Left lung (tissue), 10 donors: ENCODE measurements around the gene CHST14. TPM values are rescaled to one million over a fixed set of nuclear protein-coding genes. Genes with fewer than 3 reads are reported as not detected.

Experiments used
- ATAC-seq: fragments of 200-7000 bp; cut with Tn5 transposase; one replicate; pipeline ENCODE4 v1.9.1; 2020; ENCODE audit warnings: moderate library complexity
- DNase-seq, 4 donors: peaks; one replicate each; pipeline ENCODE4 v3.0.0-alpha.2; 2013 to 2020
- H3K27ac ChIP-seq, 2 donors: fragments of 200-600 bp; sonication (generic) in 1 of 2; one replicate each; pipeline versions ENCODE4 v1.5.0 to v1.8.0; 2020 to 2021
- H3K27me3 ChIP-seq, 2 donors: fragments of 200-600 bp; sonication (generic) in 1 of 2; one replicate each; pipeline versions ENCODE4 v1.5.0 to v1.8.0; 2020 to 2021
- H3K36me3 ChIP-seq, 2 donors: fragments of 200-600 bp; sonication (generic) in 1 of 2; one replicate each; pipeline versions ENCODE4 v1.5.0 to v1.8.0; 2020 to 2021
- H3K4me1 ChIP-seq, 2 donors: fragments of 200-600 bp; one replicate each; pipeline ENCODE4 v1.8.0; 2021
- H3K4me3 ChIP-seq, 2 donors: fragments of 200-600 bp; sonication (generic) in 1 of 2; one replicate each; pipeline versions ENCODE4 v1.5.0 to v1.8.0; 2020 to 2021; ENCODE audit warnings: mild to moderate bottlenecking in 1 of 2
- H3K9me3 ChIP-seq, 2 donors: fragments of 200-600 bp; sonication (generic) in 1 of 2; one replicate each; pipeline versions ENCODE4 v1.5.0 to v1.8.0; 2020 to 2021
- intact Hi-C, 2 donors: fragments of 100-400 bp; cut with DNase I; formaldehyde crosslinking; loops; one replicate each; pipeline versions ENCODE4 v1.11.2 to v1.14.2; 2022
- polyA plus RNA-seq, 6 donors: library from polyadenylated mRNA; unstranded; fragments of 120-200 nt; gene quantifications; one replicate each; pipeline ENCODE4 v1.2.1, GENCODE V29; 2013; ENCODE audit not compliant: insufficient read length in 6 of 6
- total RNA-seq, 2 donors: library from RNA; stranded (reverse); fragmentation: NEBNext Ultra II Directional; extraction: Animal tissue kit (Norgen Biotek cat#: 25700); gene quantifications; one replicate each; pipeline ENCODE4 v1.2.1, GENCODE V29; 2021
- TF ChIP-seq, protein P1 (sequence below), 2 donors: fragments of 200-600 bp; sonication (generic) in 1 of 2; IDR thresholded peaks; one replicate each; pipeline versions ENCODE4 v1.5.0 to v1.8.0; 2021; ENCODE audit warnings: antibody characterized with exemption in 2 of 2
- donor health status: DM: no; HTN: yes; CAD: no.
- donor health status: DM: no; HTN: no; CAD: no.

The CHST14 gene
- total and polyA plus RNA-seq, 8 donors = 15.1 to 44.1 (median 37.4) TPM

DNA sequence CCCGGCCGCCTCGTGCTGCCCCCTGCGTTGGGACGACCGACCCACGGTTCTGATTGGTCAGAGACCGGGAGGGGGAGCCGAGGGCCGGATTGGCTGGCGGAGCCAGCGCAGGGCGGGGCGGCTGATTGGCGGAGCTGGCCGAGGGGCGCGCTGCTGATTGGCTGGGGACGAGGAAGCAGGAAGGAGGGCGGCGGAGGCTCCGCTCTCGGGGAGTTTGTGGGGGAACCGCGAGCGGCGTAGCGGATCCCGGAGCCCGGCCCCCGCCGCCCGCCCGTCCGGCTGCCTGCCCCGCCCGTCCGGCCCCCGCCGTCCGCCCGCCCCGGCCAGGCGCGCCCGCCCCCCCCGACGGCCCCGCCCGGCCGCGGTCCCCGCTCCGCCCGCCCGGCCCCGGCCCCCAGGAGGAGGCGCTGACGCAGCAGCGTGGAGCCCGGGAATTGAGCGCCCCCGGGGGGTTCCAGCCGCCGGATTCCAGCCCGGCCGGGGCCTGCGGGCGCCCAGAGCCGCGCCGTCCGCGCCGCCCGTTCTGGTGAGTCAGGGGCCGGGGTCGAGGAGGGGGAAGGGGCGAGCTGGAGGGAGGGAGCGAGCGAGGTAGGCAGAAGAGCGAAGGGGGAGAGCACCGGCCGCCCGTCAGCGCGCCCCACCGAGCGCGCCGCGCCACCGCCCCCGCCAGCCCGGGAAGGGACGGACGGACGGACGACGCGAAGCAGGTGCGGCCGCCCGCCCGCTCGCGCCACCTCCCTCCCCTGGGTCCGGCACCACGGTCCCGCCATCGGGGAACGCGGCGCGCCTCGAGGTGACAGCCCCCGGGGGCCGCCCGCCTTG is 29.8 kb upstream of the CHST14 start, which contains the start of gene BAHD1:
Gene BAHD1 (plus strand): TSS at position 211 of the 822 bp plus-strand sequence. CDS start 17,512 bp downstream, outside the sequence.
- Histone ChIP-seq H3K9me3 (no peaks in the 10 kb centered on the region), H3K27me3 (peaks cover 19 to 57% of the 10 kb centered on the region in 2 donors), H3K27ac (peak within 1 kb of the TSS; percentile 53 to 73), H3K4me3 (peak within 1 kb of the TSS; percentile 80 to 91), H3K36me3 (no peaks in the 10 kb centered on the region), H3K4me1 (peaks cover 23 to 58% of the 10 kb centered on the region in 2 donors)
- TF ChIP-seq, protein P1, sequence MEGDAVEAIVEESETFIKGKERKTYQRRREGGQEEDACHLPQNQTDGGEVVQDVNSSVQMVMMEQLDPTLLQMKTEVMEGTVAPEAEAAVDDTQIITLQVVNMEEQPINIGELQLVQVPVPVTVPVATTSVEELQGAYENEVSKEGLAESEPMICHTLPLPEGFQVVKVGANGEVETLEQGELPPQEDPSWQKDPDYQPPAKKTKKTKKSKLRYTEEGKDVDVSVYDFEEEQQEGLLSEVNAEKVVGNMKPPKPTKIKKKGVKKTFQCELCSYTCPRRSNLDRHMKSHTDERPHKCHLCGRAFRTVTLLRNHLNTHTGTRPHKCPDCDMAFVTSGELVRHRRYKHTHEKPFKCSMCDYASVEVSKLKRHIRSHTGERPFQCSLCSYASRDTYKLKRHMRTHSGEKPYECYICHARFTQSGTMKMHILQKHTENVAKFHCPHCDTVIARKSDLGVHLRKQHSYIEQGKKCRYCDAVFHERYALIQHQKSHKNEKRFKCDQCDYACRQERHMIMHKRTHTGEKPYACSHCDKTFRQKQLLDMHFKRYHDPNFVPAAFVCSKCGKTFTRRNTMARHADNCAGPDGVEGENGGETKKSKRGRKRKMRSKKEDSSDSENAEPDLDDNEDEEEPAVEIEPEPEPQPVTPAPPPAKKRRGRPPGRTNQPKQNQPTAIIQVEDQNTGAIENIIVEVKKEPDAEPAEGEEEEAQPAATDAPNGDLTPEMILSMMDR (IDR thresholded peaks at IDR 0.05) = peak in 1 of 2 donors; percentile 13
- intact Hi-C loops = no loop called here
- peak; percentile 84 for ATAC-seq
- peak; percentile 87 to 98 (median 96) for DNase-seq

DNA sequence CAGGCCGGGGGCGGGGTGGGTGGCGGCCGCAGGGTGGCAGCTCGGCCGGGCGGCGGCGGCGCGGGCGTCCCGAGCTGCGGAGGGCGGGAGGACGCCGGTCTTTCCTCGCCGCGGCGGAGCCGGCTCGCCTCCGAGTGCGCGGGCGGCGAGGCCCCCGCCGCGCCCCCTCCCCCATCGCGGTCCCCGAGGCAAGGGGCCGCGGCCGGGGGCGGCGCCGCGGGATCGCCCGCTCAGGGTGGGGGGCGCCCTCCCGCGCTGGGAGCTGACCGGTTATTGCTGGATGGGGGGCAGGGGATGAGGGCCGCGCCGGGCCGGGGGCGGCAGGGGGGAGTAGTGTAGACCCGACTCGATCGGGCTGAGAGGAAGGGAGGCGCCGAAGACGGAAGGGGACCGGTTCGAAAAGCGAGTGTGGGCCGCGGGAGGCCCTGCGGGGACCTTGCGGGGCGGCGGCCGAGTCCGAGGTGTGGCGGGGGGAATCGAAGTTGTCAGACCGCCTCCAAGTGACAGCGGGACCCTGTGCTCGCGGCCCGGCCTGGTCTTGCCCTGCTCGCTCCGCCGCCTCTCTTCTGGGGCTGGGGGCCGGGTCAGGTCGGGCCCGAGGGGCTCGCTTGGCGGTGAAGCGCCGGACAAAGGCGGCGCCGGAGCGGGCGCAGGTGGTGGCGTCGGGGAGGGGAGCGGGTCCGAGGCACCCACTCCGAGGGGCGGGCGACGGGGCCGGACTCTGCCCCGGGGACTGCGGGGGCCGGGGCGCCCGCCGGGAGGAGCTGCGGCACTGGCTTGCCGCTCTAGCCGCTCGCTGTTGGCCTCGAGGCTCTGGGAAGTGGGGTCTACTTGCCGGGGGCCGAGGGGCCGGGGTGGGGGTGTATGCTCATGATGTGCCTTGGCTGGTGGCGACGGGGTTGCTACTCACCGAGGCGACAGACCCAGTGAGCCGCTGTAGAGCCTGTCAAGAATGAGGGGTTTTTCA is 28.9 kb upstream of the CHST14 start:
- Histone ChIP-seq H3K4me1 (peaks cover 16 to 51% of the 10 kb centered on the region in 2 donors), H3K9me3 (no peaks in the 10 kb centered on the region), H3K27me3 (peaks cover 10 to 48% of the 10 kb centered on the region in 2 donors), H3K27ac (peak overlapping the region; percentile 1 to 18), H3K36me3 (no peaks in the 10 kb centered on the region), H3K4me3 (peak overlapping the region; percentile 80 to 91)
- DNase-seq = peak in 1 of 4 donors; percentile 87
- TF ChIP-seq, protein P1 (IDR thresholded peaks at IDR 0.05) = no peak
- intact Hi-C loops = no loop called here
- ATAC-seq = peak; percentile 4

DNA sequence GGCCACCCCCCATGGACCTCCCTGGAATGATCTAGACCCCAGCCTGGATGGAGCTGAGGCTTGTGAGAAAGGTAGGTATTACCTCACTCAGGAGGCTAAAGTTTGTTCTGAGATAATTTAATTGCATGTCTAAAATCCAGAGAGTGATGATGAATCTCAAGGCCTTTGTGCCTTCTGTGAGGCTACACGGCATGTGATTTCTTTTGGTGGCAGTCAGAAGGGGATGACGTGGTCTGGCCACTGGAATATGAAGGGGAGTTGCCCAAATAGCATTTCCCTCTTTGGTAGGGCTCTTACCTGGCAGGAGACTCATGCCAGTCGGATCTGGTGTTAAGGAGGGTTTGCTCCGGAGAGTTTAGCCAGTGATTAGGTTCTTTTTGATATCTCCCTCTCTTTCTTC is 27.5 kb upstream of the CHST14 start:
- Histone ChIP-seq H3K4me3 (no peak overlapping the region), H3K27me3 (peaks cover 0 to 34% of the 10 kb centered on the region in 2 donors), H3K4me1 (peaks cover 15 to 50% of the 10 kb centered on the region in 2 donors), H3K9me3 (no peaks in the 10 kb centered on the region), H3K27ac (peak overlapping the region; percentile 1 to 2), H3K36me3 (no peaks in the 10 kb centered on the region)
- TF ChIP-seq, protein P1 (IDR thresholded peaks at IDR 0.05) = no peak
- intact Hi-C loops = no loop called here
- peak in 1 of 4 donors; percentile 6 for DNase-seq
- no peak for ATAC-seq

- H3K36me3 ChIP-seq = no peaks in the 10 kb centered on the region
- peaks cover 0 to 28% of the 10 kb centered on the region in 2 donors for H3K27me3 ChIP-seq
- H3K4me3 ChIP-seq = no peak overlapping the region
- no peak for DNase-seq
- H3K4me1 ChIP-seq = peaks cover 15 to 50% of the 10 kb centered on the region in 2 donors
- no peaks in the 10 kb centered on the region for H3K9me3 ChIP-seq
- intact Hi-C loops = no loop called here
- TF ChIP-seq, protein P1 (IDR thresholded peaks at IDR 0.05) = no peak
- no peak for ATAC-seq
- H3K27ac ChIP-seq = peak overlapping the region in 1 of 2 donors; percentile 2
Observed at GRCh38 chr15:40443846-40444245, 26.9 kb upstream of the CHST14 start.
